GM19043 (cell line): Measurements from ENCODE around the gene UTP20.
"Not testable (repeated sequence)": the region's sequence is repeated elsewhere in the genome, so short reads cannot be mapped to it uniquely, and the experiment has no call there.

Source experiments
- ATAC-seq: cut with Tn5 transposase; IDR thresholded peaks from one replicate; pipeline ENCODE4 v1.9.1; 2021; ENCODE audit warnings: low read depth; ENCODE audit not compliant: unreplicated experiment

UTP20 gene

GRCh38 chr12:101325590-101325989, 45.7 kb downstream of the UTP20 start:
- no peak for ATAC-seq

- ATAC-seq: no peak
Measured at GRCh38 chr12:101327051-101327450, 47.1 kb downstream of the UTP20 start.

- ATAC-seq: no peak
Measured at GRCh38 chr12:101327546-101327945, 47.6 kb downstream of the UTP20 start.

GRCh38 chr12:101328917-101329316, 49.0 kb downstream of the UTP20 start:
- ATAC-seq: no peak

GRCh38 chr12:101330631-101331030, 50.7 kb downstream of the UTP20 start:
- ATAC-seq: no peak

GRCh38 chr12:101336437-101336836, 56.5 kb downstream of the UTP20 start:
- ATAC-seq: no peak

GRCh38 chr12:101338087-101338486, 58.2 kb downstream of the UTP20 start:
- no peak for ATAC-seq

GRCh38 chr12:101343893-101344292, 64.0 kb downstream of the UTP20 start:
- ATAC-seq: no peak

GRCh38 chr12:101351682-101352081, 71.8 kb downstream of the UTP20 start:
- no peak for ATAC-seq

- no peak for ATAC-seq
Measured at GRCh38 chr12:101356794-101357193, 76.9 kb downstream of the UTP20 start.

- ATAC-seq: no peak
Measured at GRCh38 chr12:101361455-101361854, 81.5 kb downstream of the UTP20 start.

GRCh38 chr12:101368016-101368415, 88.1 kb downstream of the UTP20 start:
- no peak for ATAC-seq

- no peak for ATAC-seq
Measured at GRCh38 chr12:101372431-101372830, 92.5 kb downstream of the UTP20 start.

- ATAC-seq: no peak
Measured at GRCh38 chr12:101375573-101375972, 95.7 kb downstream of the UTP20 start.

GRCh38 chr12:101379149-101379548, 99.2 kb downstream of the UTP20 start:
- ATAC-seq: no peak

GRCh38 chr12:101391181-101391580, 111.3 kb downstream of the UTP20 start:
- not testable (repeated sequence) for ATAC-seq

GRCh38 chr12:101407049-101407435, 127.1 kb downstream of the UTP20 start:
- peak; percentile 13 for ATAC-seq

GRCh38 chr12:101407436-101408345, 127.8 kb downstream of the UTP20 start, which contains the start of gene ARL1:
TSS of gene ARL1 (minus strand) at chr12:101407772. CDS start at chr12:101407645, 127 bp downstream.
- peak; percentile 71 for ATAC-seq

GRCh38 chr12:101410169-101410568, 130.3 kb downstream of the UTP20 start:
- ATAC-seq: not testable (repeated sequence)

- ATAC-seq: no peak
Measured at GRCh38 chr12:101414533-101415119, 134.7 kb downstream of the UTP20 start.

- ATAC-seq: no peak
Measured at GRCh38 chr12:101415228-101415627, 135.3 kb downstream of the UTP20 start.

GRCh38 chr12:101422066-101422465, 142.2 kb downstream of the UTP20 start:
- ATAC-seq: not testable (repeated sequence)
